CD4-positive, alpha-beta T cell (primary cell): ENCODE measurements around the gene SLC12A7. TPM values are rescaled to one million over a fixed set of nuclear protein-coding genes. Genes with fewer than 3 reads are reported as not detected.

Experiments used
- ATAC-seq: fragments of 200-7000 bp; cut with Tn5 transposase; one replicate; pipeline ENCODE4 v1.10.0; 2022; ENCODE audit warnings: mild to moderate bottlenecking; ENCODE audit not compliant: poor library complexity
- CTCF ChIA-PET: fragments of 350-600 bp; sonication (Branson Sonifier 250); formaldehyde crosslinking; loops from one replicate; lab custom pipeline; 2021; ENCODE audit warnings: antibody characterized with exemption, inconsistent platforms; lab: Charles Lee
- POLR2A ChIA-PET: fragments of 350-600 bp; sonication (Branson Sonifier 250); formaldehyde crosslinking; loops from one replicate; lab custom pipeline; 2021; ENCODE audit warnings: antibody characterized with exemption, inconsistent platforms; lab: Charles Lee
- DNase-seq, 14 experiments: peaks; one replicate each; pipeline ENCODE4 v3.0.0-alpha.2; 2013 to 2020; ENCODE audit warnings: mixed read lengths in 2 of 14
- H3K27ac ChIP-seq, 2 donors: one replicate each; pipeline versions ENCODE4 v1.5.1 to v1.7.0; 2013; ENCODE audit warnings: low read length in 2 of 2, low read depth in 1 of 2, mild to moderate bottlenecking in 1 of 2
- H3K27me3 ChIP-seq, 2 experiments: 1 replicate in 1 of 2; 2 replicates in 1 of 2; pipeline versions ENCODE4 v1.6.1 to v1.7.0; 2013; ENCODE audit warnings: low read length in 2 of 2, control low read depth in 1 of 2, mild to moderate bottlenecking in 1 of 2, moderate library complexity in 1 of 2; ENCODE audit not compliant: insufficient read depth in 2 of 2, control insufficient read depth in 1 of 2
- H3K36me3 ChIP-seq: one replicate; pipeline ENCODE4 v1.6.1; 2013; ENCODE audit warnings: low read length, control low read depth; ENCODE audit not compliant: insufficient read depth
- H3K4me1 ChIP-seq: one replicate; pipeline ENCODE4 v1.6.1; 2013; ENCODE audit warnings: low read length, control low read depth; ENCODE audit not compliant: insufficient read depth
- H3K4me3 ChIP-seq: one replicate; pipeline ENCODE4 v1.5.1; 2013; ENCODE audit warnings: mild to moderate bottlenecking, low read length, moderate library complexity
- H3K9me3 ChIP-seq, 2 experiments: 1 replicate in 1 of 2; 2 replicates in 1 of 2; pipeline versions ENCODE4 v1.6.1 to v1.7.0; 2013; ENCODE audit warnings: low read length in 2 of 2, mild to moderate bottlenecking in 2 of 2, control low read depth in 1 of 2, moderate library complexity in 1 of 2; ENCODE audit not compliant: control insufficient read depth in 1 of 2, insufficient read depth in 1 of 2
- H3K27ac Mint-ChIP-seq: one replicate; pipeline ENCODE4 v1.8.0; 2020; ENCODE audit warnings: mixed read lengths
- H3K27me3 Mint-ChIP-seq: one replicate; pipeline ENCODE4 v1.8.0; 2021; ENCODE audit warnings: mixed read lengths
- H3K36me3 Mint-ChIP-seq: one replicate; pipeline ENCODE4 v1.8.0; 2021; ENCODE audit warnings: low read depth, mixed read lengths
- H3K4me1 Mint-ChIP-seq: one replicate; pipeline ENCODE4 v1.8.0; 2021; ENCODE audit warnings: low read depth, mixed read lengths
- H3K4me3 Mint-ChIP-seq: one replicate; pipeline ENCODE4 v1.8.0; 2020; ENCODE audit warnings: mild to moderate bottlenecking, mixed read lengths
- H3K9me3 Mint-ChIP-seq: one replicate; pipeline ENCODE4 v1.8.0; 2020; ENCODE audit warnings: mixed read lengths
- intact Hi-C, 2 experiments: fragments of 100-400 bp; cut with DNase I in 1 of 2; cut with micrococcal nuclease in 1 of 2; formaldehyde crosslinking; loops; one replicate each; pipeline versions ENCODE4 v1.15.1 to v1.9.0; 2023 to 2025; cut with DNase I, micrococcal nuclease
- total RNA-seq, 174 experiments: library from RNA in 2 of 174; stranded (reverse) in 2 of 174; gene quantifications; one replicate each; pipeline ENCODE4 v1.2.3 and lab custom pipeline; 2021 to 2026
- TF ChIP-seq, protein P1 (sequence below): fragments of 200-600 bp; IDR thresholded peaks from one replicate; pipeline ENCODE4 v1.8.0; 2022; ENCODE audit warnings: antibody characterized with exemption, mild to moderate bottlenecking

Gene SLC12A7
- total RNA-seq, 2 experiments from 2014 or later: 47.9 to 51.7 TPM

DNA sequence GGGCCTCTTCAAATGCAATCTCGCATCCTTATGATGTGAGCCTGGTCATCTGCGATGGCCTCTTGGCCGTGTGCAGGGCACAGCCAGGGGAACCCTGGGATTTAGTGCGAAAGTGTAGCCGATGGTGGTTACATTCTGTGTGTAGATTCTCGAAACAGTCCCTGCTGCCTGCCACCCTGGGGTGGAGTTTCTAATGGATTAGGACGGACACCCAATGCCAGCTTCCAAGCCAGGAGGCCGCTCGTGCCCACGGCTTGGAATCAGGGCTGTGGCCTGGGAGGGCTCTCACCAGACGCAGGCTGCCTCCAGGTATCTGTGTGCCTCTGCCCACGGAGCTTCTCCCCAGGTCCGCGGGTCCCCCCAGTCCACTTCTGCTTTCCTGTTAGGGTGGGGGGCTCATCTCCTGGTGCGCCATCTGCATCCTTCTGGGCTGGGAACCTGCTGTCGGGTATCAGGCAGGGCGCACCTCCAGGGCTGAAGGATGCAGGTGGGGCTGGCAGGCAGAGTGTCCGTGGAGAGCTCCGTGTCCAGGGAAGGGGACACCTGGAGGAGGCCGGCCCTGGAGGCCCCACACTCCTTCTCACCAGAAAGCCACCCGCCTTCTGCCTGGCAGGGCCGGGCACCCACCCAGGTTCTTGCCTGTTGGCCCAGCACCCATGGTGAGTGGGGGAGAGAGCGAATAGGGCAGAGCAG, 3.4 kb upstream of the SLC12A7 start:
- peak overlapping the region; percentile 84 for H3K4me3 Mint-ChIP-seq
- ChIA-PET POLR2A (no interaction called here), CTCF (no interaction called here)
- Histone ChIP-seq H3K9me3 (no peaks in the 10 kb centered on the region), H3K27me3 (no peaks in the 10 kb centered on the region), H3K4me1 (peaks cover 19% of the 10 kb centered on the region), H3K36me3 (no peaks in the 10 kb centered on the region), H3K4me3 (no peak overlapping the region), H3K27ac (no peak overlapping the region)
- ATAC-seq (no peak), DNase-seq (no peak)
- no peaks in the 10 kb centered on the region for H3K9me3 Mint-ChIP-seq
- peaks cover 1% of the 10 kb centered on the region for H3K36me3 Mint-ChIP-seq
- intact Hi-C loops: no loop called here
- no peak overlapping the region for H3K27ac Mint-ChIP-seq
- TF ChIP-seq, protein P1, sequence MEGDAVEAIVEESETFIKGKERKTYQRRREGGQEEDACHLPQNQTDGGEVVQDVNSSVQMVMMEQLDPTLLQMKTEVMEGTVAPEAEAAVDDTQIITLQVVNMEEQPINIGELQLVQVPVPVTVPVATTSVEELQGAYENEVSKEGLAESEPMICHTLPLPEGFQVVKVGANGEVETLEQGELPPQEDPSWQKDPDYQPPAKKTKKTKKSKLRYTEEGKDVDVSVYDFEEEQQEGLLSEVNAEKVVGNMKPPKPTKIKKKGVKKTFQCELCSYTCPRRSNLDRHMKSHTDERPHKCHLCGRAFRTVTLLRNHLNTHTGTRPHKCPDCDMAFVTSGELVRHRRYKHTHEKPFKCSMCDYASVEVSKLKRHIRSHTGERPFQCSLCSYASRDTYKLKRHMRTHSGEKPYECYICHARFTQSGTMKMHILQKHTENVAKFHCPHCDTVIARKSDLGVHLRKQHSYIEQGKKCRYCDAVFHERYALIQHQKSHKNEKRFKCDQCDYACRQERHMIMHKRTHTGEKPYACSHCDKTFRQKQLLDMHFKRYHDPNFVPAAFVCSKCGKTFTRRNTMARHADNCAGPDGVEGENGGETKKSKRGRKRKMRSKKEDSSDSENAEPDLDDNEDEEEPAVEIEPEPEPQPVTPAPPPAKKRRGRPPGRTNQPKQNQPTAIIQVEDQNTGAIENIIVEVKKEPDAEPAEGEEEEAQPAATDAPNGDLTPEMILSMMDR: no peak
- no peaks in the 10 kb centered on the region for H3K27me3 Mint-ChIP-seq
- peaks cover 3% of the 10 kb centered on the region for H3K4me1 Mint-ChIP-seq

DNA sequence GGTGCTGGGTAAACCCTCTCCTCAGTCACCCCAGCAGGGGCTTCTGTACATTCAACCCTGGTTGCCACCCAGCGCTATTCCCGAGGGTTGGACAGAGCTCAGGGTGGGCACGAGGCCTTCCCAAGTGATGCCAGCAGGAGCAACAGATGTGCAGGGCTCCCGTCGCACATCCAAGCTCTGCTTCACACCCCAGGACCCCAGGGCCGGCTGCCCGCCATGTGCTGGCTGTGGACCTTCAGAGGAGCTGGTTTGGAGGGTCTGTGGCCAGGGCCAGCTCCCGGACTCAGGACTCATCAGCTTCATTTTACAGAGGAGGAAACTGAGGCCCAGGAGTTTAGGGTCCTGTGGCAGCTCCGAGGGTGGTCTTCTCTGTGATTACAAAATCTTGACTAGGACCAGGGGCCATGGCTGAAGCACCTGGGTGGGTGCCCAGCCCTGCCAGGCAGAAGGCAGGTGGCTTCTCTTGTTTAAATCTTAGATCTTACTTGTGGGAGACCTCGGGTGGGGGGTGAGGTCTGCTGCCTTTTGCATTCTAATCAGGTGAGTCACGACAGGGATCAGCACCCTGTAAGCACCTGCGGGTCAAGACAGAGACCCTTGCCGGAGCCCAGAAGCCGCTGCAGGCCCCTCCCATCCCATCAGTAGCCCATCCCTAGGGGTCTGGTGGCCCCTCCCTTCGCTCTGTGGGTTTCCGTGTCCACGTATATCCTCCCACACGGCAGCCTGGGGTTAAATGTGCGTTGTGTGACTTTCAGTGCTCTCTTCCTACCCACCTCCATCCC, 2.1 kb upstream of the SLC12A7 start:
- peak overlapping the region; percentile 84 for H3K4me3 Mint-ChIP-seq
- peaks cover 15% of the 10 kb centered on the region for H3K4me1 Mint-ChIP-seq

DNA sequence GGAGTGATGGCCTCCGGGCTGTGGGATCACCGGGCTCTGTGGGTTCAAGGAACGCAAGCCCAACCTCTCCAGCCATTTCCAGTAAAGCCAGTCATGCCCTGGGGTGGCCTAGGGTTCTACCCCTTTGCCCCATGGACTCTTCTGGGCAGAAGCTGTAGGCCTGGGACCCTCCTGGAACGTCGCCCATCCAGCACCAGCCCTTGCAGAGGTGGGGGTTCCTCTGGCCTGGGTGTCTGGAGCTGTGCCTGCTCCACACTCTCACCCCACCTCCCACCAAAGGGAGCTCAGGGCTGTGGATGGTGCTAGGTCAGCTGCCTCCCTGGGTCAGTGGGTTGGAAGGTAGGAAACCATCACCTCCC, 1.4 kb upstream of the SLC12A7 start:
- no peaks in the 10 kb centered on the region for H3K27me3 Mint-ChIP-seq
- Histone ChIP-seq H3K27me3 (no peaks in the 10 kb centered on the region), H3K4me3 (no peak overlapping the region), H3K4me1 (peaks cover 34% of the 10 kb centered on the region), H3K9me3 (no peaks in the 10 kb centered on the region), H3K36me3 (peaks cover 4% of the 10 kb centered on the region), H3K27ac (no peak overlapping the region)
- H3K27ac Mint-ChIP-seq: no peak overlapping the region
- no peak for DNase-seq
- ATAC-seq: no peak
- TF ChIP-seq, protein P1: no peak
- ChIA-PET POLR2A (no interaction called here), CTCF (no interaction called here)
- peak overlapping the region; percentile 84 for H3K4me3 Mint-ChIP-seq
- peaks cover 21% of the 10 kb centered on the region for H3K4me1 Mint-ChIP-seq
- intact Hi-C loops: no loop called here
- peaks cover 3% of the 10 kb centered on the region for H3K36me3 Mint-ChIP-seq
- no peaks in the 10 kb centered on the region for H3K9me3 Mint-ChIP-seq

More for the DNA sequence above, 2.1 kb upstream of the SLC12A7 start:
- Histone ChIP-seq H3K27me3 (no peaks in the 10 kb centered on the region), H3K27ac (no peak overlapping the region), H3K36me3 (peaks cover 4% of the 10 kb centered on the region), H3K4me3 (no peak overlapping the region), H3K4me1 (peaks cover 32% of the 10 kb centered on the region), H3K9me3 (no peaks in the 10 kb centered on the region)
- no peaks in the 10 kb centered on the region for H3K27me3 Mint-ChIP-seq
- peaks cover 3% of the 10 kb centered on the region for H3K36me3 Mint-ChIP-seq
- H3K9me3 Mint-ChIP-seq: no peaks in the 10 kb centered on the region
- TF ChIP-seq, protein P1: no peak
- ATAC-seq: no peak
- no peak overlapping the region for H3K27ac Mint-ChIP-seq
- ChIA-PET CTCF (no interaction called here), POLR2A (no interaction called here)
- DNase-seq: no peak
- intact Hi-C loops: no loop called here
